ENCODE results near the gene IER2. TPM values are rescaled to one million over a fixed set of nuclear protein-coding genes. Genes with fewer than 3 reads are reported as not detected.

The IER2 gene
- total and polyA plus RNA-seq, 9 of the 15 experiments (the other 6 are each of a cell fraction or from before 2014, with no cell fraction given) = 4.5 to 205 (median 23.7) TPM

- TF ChIP-seq, protein P1, sequence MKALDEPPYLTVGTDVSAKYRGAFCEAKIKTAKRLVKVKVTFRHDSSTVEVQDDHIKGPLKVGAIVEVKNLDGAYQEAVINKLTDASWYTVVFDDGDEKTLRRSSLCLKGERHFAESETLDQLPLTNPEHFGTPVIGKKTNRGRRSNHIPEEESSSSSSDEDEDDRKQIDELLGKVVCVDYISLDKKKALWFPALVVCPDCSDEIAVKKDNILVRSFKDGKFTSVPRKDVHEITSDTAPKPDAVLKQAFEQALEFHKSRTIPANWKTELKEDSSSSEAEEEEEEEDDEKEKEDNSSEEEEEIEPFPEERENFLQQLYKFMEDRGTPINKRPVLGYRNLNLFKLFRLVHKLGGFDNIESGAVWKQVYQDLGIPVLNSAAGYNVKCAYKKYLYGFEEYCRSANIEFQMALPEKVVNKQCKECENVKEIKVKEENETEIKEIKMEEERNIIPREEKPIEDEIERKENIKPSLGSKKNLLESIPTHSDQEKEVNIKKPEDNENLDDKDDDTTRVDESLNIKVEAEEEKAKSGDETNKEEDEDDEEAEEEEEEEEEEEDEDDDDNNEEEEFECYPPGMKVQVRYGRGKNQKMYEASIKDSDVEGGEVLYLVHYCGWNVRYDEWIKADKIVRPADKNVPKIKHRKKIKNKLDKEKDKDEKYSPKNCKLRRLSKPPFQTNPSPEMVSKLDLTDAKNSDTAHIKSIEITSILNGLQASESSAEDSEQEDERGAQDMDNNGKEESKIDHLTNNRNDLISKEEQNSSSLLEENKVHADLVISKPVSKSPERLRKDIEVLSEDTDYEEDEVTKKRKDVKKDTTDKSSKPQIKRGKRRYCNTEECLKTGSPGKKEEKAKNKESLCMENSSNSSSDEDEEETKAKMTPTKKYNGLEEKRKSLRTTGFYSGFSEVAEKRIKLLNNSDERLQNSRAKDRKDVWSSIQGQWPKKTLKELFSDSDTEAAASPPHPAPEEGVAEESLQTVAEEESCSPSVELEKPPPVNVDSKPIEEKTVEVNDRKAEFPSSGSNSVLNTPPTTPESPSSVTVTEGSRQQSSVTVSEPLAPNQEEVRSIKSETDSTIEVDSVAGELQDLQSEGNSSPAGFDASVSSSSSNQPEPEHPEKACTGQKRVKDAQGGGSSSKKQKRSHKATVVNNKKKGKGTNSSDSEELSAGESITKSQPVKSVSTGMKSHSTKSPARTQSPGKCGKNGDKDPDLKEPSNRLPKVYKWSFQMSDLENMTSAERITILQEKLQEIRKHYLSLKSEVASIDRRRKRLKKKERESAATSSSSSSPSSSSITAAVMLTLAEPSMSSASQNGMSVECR (CRISPR knock-in tag; IDR thresholded peaks at IDR 0.05) = peak; percentile 63; the same call in 1 of the 2 replicates
- peak; percentile 100 for TF ChIP-seq ZBTB7A (IDR thresholded peaks at IDR 0.05; ENCODE audit: borderline replicate concordance, control insufficient read depth, low read depth, low read length)
- TF ChIP-seq FOXA3 (CRISPR knock-in tag; conservative IDR thresholded peaks at IDR 0.05 in 1 of 2, IDR thresholded peaks at IDR 0.05 in 1 of 2) = peak in 1 of 2 experiments; percentile 67; a peak in 1 of 4 replicates
- TF ChIP-seq MECOM (CRISPR knock-in tag; IDR thresholded peaks at IDR 0.05) = 0 out of 2 replicates have a peak, but pooled peaks have one; percentile 1
- no peak for TF ChIP-seq MLLT1 (IDR thresholded peaks at IDR 0.05)
- TF ChIP-seq, protein P2, sequence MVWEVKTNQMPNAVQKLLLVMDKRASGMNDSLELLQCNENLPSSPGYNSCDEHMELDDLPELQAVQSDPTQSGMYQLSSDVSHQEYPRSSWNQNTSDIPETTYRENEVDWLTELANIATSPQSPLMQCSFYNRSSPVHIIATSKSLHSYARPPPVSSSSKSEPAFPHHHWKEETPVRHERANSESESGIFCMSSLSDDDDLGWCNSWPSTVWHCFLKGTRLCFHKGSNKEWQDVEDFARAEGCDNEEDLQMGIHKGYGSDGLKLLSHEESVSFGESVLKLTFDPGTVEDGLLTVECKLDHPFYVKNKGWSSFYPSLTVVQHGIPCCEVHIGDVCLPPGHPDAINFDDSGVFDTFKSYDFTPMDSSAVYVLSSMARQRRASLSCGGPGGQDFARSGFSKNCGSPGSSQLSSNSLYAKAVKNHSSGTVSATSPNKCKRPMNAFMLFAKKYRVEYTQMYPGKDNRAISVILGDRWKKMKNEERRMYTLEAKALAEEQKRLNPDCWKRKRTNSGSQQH (CRISPR knock-in tag; IDR thresholded peaks at IDR 0.05) = peak; percentile 4; the same call in 1 of the 2 replicates
- TF ChIP-seq HMGXB4 (CRISPR knock-in tag; IDR thresholded peaks at IDR 0.05) = no peak
- no peak for TF ChIP-seq NCOA6 (IDR thresholded peaks at IDR 0.05)
- TF ChIP-seq, protein P3, sequence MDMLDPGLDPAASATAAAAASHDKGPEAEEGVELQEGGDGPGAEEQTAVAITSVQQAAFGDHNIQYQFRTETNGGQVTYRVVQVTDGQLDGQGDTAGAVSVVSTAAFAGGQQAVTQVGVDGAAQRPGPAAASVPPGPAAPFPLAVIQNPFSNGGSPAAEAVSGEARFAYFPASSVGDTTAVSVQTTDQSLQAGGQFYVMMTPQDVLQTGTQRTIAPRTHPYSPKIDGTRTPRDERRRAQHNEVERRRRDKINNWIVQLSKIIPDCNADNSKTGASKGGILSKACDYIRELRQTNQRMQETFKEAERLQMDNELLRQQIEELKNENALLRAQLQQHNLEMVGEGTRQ (CRISPR knock-in tag; IDR thresholded peaks at IDR 0.05) = peak; percentile 48
- peak; percentile 60; the same call in 1 of the 2 replicates for TF ChIP-seq ETV5 (CRISPR knock-in tag; IDR thresholded peaks at IDR 0.05; ENCODE audit: low read depth)
- TF ChIP-seq E2F3 (CRISPR knock-in tag; IDR thresholded peaks at IDR 0.05) = peak; percentile 56; the same call in 1 of the 2 replicates
- TF ChIP-seq DACH1 (IDR thresholded peaks at IDR 0.05; ENCODE audit: partially characterized antibody) = peak; percentile 35
- peak; percentile 76; the same call in 1 of the 2 replicates for TF ChIP-seq THRB (CRISPR knock-in tag; conservative IDR thresholded peaks at IDR 0.05)
Observed at GRCh38 chr19:13162724-13163608, 12.8 kb downstream of the IER2 start (continued).
